ENCODE results near the gene NPB.
A peak's percentile ranks its signal among the peaks of the same experiment; 100 is the strongest.

The NPB gene

DNA sequence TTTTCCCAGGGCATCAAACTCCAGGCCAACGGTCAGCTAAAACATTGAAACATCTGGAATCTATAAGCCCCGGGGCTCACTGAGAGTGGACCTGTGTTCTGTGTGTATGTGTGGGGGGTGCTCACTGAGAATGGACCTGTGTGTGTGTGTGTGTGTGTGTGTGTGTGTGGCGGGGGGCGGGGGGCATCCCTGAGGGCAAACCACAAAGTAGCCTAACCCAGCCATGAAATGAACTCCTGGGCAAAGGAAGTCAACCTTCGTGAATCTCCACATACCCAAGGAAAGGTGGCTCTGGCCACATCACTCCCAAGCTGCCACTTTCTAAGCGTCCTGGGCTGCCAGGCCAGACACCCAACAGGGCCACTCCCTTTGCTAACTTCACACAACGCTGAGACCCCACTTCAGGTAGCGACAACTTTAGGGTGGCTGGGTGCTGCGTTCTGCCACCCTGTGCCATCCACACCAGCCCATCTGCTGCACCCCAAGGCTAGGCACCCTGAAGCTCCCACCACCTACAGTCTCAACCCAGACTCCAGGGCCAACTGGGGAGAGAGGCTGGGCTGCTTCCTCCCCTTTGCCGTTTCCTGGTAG is 23.9 kb downstream of the NPB start:
- DNase-seq (ENCODE audit: low read depth in 2 of 3, low spot score in 2 of 3) = no peak

DNA sequence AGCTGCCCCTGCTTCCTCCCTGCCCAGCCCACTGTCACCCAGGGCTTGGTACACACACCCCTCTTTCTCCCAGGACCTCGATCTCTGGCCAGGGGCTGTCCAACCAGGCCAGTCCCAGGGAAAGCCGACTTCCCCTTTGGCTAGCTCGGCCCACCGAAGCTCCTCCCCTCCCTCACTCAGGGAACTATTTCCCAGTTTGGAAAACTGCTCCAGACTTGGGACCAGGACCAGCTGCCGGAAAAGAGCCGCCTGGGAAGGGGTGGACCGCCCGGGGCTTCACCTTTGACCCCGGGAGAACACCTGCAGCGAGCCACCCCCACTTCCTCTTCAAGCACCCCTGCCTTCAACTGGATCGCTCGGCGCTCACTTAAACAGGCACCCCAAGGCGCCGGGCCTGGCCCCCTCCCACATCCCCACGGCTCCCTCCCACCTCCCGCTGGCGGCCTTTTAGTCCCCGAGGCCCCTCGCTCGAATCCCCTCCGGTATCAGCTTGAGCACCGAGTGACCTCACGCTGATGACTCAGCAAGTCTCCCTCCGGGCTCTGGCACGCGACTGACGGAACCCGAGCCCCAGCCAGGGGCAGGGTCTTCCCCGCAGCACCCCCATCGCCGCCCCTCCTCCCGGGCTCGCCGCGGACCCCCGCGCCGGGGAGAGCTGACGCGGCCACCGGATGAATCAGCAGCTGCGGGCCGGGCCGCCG is 24.6 kb downstream of the NPB start:
- DNase-seq (ENCODE audit: low read depth in 2 of 3, low spot score in 2 of 3) = no peak

DNA sequence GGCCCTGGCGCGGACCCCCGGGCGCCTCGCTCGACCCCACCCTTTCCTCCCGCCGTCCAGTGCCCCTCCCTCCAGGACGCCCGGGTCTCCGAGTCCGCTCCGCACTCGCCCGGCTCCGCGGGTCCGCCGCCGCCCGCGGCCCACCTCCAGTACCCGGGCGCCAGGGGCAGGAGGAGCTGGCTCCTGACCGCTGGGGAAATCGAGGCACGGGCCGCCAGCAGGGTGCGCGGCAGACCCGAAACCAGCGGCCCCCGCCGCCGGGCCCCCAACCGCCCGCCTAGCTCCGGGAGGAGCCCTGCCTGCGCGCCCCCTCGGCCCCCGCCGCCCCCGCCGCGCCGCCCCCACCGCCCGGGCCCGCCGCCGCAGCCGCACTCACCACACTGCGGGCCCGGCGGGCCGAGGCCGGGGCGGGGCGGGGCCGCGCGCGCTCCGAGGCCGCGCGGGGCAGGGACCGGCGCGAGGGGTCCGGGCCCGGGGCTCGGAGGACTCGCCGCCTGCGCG is 25.2 kb downstream of the NPB start:
- DNase-seq (ENCODE audit: low read depth in 2 of 3, low spot score in 2 of 3) = no peak

DNA sequence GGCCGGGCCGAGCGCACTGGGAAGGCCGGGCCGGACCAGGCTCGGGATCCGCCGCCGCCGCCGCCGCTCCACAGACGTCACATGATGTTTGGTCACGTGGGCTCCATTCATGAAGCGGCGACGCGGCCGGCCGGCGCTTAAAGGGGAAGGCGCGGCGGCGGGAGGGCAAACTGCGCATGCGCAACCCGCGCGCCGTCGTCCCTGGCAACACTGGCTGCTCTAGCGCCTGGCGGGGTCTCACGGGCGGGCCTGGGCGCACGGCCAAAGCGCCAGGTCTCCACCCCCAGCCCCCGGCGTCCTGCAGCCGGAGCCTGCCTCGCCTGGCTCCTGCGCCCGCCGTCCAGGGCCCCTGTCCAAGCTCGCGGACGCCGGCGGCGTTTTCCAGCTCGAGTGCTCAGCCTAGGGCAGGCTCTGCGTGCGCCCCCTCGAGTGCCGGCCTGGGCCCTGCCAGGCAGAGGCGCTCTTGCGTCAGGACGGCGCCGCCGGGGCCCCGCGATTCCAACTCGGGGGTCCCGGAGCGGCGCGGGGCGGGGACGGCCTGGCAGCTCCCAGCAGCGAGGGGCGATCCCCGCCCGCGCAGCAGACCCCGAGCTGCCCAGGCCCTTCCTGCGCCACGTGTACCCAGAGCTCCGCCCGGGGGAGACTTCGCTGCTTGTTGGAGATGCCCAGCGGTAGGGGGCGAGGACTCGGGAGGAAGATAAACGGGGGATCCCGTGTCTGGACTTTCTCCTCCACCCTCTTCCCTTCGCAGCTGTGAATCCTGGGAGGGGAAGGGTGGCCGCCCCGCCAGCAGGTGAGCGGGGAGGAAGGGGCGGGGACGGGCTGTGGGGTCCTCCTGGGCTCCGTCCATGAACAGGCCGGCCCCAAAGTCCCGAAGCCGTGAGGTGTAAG is 25.9 kb downstream of the NPB start, which contains the start of gene MAFG:
MAFG (minus strand) TSS at position 83 of the 891 bp plus-strand sequence. CDS start 4,550 bp downstream, outside the sequence.
- DNase-seq (ENCODE audit: low read depth in 2 of 3, low spot score in 2 of 3) = peak; percentile 80 to 85 (median 82)

DNA sequence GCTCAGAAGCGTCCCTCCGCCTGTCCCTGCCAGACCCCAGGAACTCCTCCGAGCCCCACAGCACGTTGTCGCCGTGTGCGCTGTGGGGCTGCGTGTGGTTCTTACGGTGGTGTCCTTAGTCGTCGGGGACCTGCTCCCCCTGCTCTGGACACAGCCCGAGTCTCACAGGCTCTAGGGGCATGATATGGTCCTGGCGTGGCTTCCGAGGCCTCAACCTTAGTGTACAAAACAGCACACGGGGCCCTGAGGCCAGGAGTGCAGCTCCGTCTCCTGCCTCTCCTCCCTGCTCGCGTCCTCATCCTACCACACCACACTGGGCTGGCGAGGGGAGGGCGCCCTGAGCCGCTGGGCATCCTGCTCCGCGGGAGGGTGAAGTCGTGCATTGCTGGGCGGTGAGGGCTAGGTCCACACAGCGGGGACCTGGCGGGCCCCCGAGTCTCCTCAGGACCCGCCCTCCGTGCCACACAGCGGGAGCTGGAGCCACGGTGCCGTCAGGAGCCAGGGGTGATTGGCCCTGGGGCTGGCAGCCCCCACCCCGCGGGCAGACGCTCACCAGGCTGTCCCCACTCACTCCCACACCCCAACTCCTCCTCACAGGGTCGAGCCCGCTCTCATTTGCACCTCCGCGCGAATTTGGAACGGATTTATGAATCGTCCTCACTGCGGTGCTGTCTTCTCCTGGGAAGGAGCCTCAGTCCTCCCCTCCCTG is 26.7 kb downstream of the NPB start:
- no peak for DNase-seq (ENCODE audit: low read depth in 2 of 3, low spot score in 2 of 3)

DNA sequence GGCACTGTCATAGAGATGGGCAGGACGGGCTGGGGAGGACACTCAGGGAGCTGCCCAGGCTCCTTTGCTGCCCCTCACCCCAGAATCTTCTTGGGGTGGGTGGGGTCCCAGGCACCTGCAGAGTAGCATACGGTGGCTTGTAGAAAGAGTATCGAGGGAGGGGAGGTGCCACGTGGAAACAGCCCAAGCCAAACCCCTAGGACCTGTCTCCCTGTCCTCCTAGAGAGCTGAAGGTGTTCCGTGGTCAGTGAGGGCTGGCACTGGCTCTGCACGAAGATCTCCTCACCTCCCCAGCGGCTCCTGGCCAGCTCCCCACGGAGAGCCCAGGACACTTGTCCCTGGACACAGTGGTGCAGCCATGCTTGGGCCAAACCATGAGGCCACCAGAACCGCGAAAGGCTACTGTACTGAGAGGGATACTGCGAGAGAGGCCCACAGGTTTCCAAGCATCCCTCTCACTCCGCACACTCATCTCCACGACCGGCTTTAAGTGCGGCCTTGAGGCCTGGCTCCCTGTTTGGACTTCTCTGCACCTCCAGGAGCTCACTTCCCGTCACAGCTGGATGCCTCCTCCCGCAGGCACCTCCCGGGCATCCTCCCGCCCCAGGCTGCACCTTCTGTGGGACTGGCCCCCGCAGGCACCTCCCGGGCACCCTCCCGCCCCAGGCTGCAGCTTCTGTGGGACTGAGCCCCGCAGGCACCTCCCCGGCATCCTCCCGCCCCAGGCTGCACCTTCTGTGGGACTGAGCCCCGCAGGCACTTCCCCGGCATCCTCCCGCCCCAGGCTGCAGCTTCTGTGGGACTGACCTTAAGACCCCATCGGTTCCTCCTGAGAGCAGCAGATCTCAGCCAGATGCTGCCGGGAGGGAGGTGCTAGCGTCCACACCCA is 27.5 kb downstream of the NPB start:
- DNase-seq (ENCODE audit: low read depth in 2 of 3, low spot score in 2 of 3) = no peak

DNA sequence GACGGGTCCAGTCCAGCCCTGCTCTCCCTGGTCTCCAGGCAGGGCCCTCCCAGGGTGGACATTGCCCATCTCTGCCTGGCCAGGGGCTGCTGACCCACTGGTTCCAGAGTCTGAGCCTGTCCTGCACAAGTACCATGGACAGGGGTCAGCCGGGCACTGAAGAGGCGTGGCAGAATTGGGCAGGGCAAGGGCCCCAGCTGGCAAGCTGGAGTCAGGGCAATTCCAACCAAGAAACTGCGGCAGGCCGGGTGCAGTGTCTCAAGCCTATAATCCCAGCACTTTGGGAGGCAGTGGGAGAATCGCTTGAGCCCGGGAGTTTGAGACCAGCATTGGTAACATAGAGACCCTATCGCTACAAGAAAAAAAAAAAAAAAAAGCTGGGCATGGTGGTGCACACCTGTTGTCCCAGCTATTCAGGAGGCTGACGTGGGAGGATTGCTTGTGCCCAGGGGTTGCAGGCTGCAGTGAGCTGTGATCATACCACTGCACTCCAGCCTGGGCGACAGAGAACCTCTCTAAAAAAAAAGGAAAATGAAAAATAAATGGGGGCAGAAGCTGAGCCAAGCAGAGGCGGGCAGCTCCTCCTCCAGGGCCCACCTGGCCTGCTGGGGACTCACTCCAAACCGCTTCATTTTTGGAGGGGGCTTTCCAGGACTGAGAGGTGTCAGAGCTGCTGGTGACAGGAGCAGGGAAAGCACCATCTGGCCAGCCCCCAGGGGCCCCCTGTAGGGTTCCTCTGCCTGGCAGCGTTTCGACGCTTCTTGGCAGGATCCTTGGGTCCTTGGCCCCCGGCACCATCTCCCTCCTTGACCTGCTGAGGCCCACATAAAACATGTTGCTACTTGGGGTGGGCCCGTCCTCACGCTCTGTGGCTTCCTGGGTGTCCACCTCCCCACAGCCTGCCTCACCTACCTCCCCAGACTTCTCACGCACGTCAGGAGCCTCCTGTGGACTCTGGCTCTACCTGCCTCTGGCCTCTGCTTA is 28.4 kb downstream of the NPB start:
- DNase-seq (ENCODE audit: low read depth in 2 of 3, low spot score in 2 of 3) = no peak

DNA sequence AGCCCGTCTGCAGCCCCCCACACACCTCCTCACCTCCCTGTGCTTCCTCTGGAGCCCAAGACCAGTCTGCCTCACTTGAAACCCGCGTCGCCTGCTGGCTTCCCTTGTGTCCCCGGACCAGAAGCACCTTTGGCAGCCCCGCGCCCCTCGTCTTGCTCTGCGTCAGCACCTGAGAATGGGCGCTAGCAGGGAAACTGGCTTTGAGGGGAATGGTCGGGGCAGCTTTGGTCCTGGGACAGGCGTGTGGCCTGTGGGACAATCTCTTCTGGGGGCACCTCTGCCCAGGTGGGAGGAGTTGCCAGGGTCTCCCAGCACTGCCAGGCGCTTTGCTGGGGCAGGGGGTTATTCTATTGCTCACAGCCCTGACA is 29.1 kb downstream of the NPB start:
- no peak for DNase-seq (ENCODE audit: low read depth in 2 of 3, low spot score in 2 of 3)

DNA sequence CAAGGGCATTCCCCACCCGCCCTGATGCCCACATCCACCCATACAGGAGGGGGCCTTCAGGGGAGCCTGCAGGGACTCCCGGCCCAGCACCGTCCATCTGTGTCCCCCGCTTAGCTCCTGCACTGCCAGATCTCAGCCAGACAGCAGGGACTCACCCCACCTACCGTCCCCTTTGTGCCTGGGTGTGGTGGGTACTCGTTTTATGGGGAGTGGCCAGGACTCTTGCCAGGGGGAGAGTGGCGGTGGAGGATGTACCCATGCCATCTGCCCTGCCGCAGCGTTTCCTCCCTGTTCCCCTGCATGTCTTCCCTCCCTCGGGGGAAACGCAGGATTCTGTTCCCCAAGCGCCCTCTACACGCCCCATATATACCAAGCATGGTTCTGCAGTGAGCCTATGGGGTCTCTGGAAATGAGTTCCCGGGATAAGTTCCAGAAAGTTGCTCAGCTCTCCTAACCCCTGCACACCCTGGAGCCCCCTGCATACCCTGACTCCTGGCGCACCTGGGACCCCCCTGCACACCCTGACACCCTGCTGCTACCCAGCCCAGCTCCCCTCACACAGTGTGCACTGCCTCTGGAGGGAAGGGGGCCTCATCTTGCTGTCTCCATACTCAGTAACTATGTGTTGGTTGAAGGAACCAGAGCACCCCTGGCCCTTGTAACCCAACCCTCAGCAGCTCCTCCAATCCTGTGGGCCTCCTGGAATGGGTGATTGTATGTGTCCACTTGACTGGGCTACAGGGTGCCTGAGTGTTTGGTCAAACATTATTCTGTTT is 29.7 kb downstream of the NPB start:
- DNase-seq (ENCODE audit: low read depth in 2 of 3, low spot score in 2 of 3) = no peak

DNA sequence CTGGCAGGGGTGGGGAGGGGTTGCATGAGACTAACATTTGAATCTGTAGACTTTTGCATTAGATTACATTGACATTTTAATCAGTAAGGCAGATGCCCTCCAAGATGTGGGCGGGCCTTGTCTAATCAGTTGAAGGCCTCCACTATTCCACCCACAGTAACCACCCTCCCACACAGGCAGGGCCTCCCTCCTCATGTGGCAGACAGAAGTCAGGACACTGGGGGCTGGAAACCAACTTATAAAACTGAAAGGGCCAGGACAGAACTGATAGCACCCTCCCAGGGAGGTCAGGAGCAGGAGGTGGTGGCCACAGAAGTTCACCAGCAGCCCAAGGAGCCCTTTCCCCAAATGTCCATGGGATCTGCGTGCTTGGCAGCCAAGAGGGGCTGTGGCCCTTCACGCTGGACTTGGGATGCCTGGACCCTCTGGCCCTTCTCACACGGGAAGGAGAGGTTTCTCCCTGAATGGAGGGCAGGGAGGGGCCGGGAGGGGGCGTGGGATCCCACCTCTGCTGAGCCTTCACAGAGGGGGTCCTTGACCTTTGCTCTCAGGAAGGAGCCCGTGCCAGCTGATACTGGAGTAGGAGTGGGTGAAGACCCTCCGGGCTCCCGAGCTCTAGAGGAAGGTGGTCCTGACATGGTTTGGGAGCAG is 30.4 kb downstream of the NPB start:
- DNase-seq (ENCODE audit: low read depth in 2 of 3, low spot score in 2 of 3) = no peak

DNA sequence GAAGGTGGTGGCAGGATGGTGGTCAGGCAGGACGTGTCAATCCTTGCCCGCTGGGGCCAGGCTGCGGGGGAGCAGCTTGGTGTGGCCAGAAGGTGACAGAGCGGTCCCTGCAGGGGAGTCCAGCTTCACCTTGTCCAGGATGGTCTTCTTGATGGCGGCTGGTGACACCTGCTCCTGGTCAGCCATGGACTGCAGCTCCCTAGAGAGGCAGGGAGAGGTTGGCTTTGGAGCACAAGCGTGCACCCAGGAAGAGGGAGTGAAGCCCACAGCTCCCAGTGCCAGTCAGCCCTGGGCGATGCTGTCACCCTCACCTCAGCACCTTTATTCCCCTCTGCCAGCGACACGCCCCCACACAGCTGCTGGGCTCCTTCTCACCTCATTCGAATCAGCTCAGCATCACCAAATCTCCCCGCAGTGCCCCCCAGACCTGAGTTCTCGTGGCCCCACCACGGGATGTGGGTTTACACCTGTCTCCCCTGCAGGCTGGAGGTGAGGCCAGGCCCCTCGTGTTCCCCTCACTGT is 31.2 kb downstream of the NPB start:
- DNase-seq (ENCODE audit: low read depth in 2 of 3, low spot score in 2 of 3) = no peak

DNA sequence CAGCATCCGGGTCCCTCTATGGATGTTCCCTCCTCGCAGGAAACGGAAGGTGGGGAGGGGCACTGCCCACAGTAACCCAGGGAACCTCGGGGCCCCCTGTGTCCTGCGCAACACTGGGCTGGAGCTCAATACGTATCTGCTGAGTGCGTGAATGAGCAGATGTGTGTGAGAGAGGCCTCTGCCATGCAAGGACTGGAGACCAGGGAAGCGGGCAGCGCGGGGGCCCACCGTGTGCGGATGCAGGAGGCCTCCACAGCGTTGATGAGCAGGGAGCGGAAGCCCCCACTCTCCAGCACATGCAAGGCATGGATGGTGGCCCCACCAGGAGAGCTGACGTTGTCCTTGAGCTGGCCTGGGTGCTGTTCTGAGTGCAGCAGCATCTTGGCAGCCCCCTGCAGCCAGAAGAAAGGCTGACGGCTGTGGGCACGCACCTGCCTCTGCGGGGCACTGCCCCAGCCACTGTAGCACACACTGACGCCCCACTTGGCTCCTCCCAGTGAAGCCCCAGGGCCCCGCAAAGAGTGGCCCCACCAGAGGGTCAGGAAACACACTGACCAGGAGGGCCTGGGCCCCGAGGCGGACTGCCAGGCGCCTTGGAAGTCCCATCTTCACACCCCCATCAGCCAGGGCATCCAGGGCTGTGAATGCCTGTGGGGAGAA is 32.2 kb downstream of the NPB start:
- DNase-seq (ENCODE audit: low read depth in 2 of 3, low spot score in 2 of 3) = no peak

DNA sequence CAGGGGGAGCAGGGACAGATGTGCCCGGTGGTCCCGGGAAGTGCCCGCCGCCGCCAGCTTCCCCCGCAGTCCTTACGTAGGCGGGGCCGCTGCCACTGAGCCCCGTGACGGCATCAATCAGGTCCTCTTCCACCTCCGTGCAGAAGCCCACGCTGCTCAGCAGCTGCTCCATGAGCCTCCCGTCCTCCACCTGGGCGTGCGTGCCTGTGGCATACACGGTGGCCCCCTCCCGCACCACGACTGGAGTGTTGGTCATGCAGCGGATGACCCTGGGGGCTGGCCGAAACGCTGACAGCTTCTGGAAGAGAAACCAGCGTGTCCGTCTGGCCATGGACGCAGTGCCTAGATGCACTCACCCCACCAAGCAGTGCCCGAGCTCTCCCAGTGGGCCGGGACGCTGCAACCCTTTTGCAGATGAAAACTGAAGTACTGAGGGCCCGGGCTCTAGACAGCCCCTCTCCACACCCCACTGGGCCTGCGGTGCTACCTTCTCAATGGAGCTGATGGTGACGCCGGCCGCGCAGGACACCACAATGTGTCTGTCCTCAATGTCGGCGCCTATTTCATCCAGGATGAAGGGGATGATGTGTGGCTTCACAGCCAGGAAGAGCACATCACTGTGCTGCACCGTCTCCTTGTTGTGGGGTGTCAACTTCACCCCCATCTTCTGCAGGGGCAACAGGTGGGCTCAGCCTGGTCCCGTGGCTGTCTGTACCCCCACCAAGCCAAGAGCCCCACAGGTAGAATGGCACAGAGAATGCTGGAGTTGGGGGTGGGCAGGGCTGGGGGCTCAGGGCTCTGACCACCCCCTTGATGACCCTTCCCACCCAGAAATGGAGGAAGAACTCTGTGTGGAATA is 33.0 kb downstream of the NPB start:
- no peak for DNase-seq (ENCODE audit: low read depth in 2 of 3, low spot score in 2 of 3)

DNA sequence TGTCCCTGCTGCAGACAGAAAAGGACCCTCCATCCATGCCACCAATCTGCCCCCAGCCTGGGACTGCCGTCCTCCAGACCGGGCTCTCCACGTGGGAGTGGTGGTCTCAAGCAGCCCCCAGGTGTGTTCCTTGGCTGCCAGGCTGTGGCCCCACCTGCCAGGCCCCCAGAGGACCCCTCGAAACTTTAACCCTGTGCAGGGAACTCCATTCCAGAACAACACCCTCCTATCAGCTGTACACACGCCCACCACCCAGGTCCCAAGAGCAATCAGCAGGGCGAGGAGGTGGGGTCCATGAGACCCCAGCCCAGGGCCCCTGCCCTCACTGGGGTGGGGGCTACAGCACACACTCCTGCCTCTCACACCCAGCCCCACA is 33.7 kb downstream of the NPB start:
- no peak for DNase-seq (ENCODE audit: low read depth in 2 of 3, low spot score in 2 of 3)

DNA sequence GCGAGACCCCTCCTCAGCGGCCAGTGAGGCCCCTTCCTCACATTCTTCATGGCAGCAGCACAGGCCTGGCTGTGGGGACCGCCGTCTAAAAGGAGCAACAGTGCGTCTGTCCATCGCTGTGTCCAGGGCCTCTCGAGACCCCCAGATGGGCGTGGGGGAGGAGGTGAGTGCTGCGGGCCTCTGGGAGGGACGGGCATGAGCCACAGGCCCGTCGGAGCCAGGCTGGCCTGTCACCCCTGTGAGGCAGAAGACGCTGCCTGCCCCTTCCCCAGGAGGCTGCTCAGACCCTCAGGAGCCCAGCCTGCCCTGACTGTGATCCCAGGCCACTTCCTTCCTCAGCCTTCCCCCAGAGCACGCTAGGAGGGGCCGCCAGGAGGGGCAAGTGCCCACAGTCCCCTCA is 37.2 kb downstream of the NPB start:
- DNase-seq (ENCODE audit: low read depth in 2 of 3, low spot score in 2 of 3) = no peak

DNA sequence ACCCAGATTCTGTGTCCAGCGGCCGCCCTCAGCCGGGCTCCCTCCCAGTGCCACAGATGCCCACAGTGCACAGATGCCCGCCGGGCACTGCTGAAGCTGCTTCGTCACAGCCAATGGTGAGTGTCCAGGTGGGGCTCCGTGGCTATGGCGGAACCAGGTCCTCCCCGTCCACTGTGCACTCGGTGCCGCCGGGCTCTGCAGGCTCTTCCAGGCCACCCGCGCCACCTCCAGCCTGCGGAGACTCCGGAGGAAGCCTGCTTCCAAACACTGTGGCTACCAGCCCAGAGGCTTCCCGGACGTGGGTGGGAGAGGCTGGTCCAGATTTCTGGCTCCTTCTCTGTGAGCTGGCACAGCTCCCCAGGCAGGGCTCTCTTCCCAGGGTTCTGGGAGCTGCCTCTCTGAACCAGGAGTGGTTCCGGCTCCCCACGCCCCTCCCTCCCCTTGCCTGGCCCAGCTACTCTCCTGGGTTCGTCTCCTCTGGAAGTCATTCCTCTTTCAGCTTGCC is 37.9 kb downstream of the NPB start:
- no peak for DNase-seq (ENCODE audit: low read depth in 2 of 3, low spot score in 2 of 3)

All from activated CD8-positive, alpha-beta memory T cell treated with anti-CD3 and anti-CD28 coated beads for 48 hours (primary cell).